AG10803 (cell line): ENCODE results near the gene DIS3L2.

Experiments used
- DNase-seq: peaks from one replicate; pipeline ENCODE4 v3.0.0; 2010; ENCODE audit warnings: low read depth
- H3K4me3 ChIP-seq: 2 replicates; pipeline ENCODE4 v1.5.1; 2011; ENCODE audit warnings: mild to moderate bottlenecking, low read length, control low read depth
- CTCF ChIP-seq: conservative IDR thresholded peaks from 2 replicates; pipeline ENCODE4 v1.5.1; 2011; ENCODE audit warnings: mild to moderate bottlenecking, low read length, control low read depth, inconsistent platforms

Gene DIS3L2

GRCh38 chr2:232260075-232260474 is 298.6 kb downstream of the DIS3L2 start:
- peak; percentile 92 for DNase-seq
- H3K4me3 ChIP-seq = peak overlapping the region; percentile 24
- no peak for TF ChIP-seq CTCF

GRCh38 chr2:232261776-232262175 is 300.3 kb downstream of the DIS3L2 start:
- no peak for TF ChIP-seq CTCF
- no peak overlapping the region for H3K4me3 ChIP-seq
- peak; percentile 71 for DNase-seq

- TF ChIP-seq CTCF = no peak
- no peak overlapping the region for H3K4me3 ChIP-seq
- no peak for DNase-seq
Observed at GRCh38 chr2:232263295-232263694, 301.8 kb downstream of the DIS3L2 start.

- no peak for TF ChIP-seq CTCF
- DNase-seq = no peak
Observed at GRCh38 chr2:232264081-232264480, 302.6 kb downstream of the DIS3L2 start.

GRCh38 chr2:232265329-232265728 is 303.8 kb downstream of the DIS3L2 start:
- no peak overlapping the region for H3K4me3 ChIP-seq
- TF ChIP-seq CTCF = no peak
- DNase-seq = no peak

More at GRCh38 chr2:232264081-232264480, 302.6 kb downstream of the DIS3L2 start:
- no peak overlapping the region for H3K4me3 ChIP-seq

GRCh38 chr2:232268636-232269165 is 307.2 kb downstream of the DIS3L2 start:
- no peak for DNase-seq
- TF ChIP-seq CTCF = no peak
- H3K4me3 ChIP-seq = no peak overlapping the region

GRCh38 chr2:232269867-232270266 is 308.4 kb downstream of the DIS3L2 start:
- no peak for DNase-seq
- no peak for TF ChIP-seq CTCF
- no peak overlapping the region for H3K4me3 ChIP-seq
